DMS153 treated with DMSO at 0.1 percent for 48 hours (cell line): ENCODE data around the gene SGMS1.
"Not testable (repeated sequence)": the region's sequence is repeated elsewhere in the genome, so short reads cannot be mapped to it uniquely, and the experiment has no call there.

Source experiments
- DNase-seq: peaks from one replicate; lab custom pipeline; 2025; ENCODE audit not compliant: unreplicated experiment; lab: John Stamatoyannopoulos, UW

The SGMS1 gene

DNA sequence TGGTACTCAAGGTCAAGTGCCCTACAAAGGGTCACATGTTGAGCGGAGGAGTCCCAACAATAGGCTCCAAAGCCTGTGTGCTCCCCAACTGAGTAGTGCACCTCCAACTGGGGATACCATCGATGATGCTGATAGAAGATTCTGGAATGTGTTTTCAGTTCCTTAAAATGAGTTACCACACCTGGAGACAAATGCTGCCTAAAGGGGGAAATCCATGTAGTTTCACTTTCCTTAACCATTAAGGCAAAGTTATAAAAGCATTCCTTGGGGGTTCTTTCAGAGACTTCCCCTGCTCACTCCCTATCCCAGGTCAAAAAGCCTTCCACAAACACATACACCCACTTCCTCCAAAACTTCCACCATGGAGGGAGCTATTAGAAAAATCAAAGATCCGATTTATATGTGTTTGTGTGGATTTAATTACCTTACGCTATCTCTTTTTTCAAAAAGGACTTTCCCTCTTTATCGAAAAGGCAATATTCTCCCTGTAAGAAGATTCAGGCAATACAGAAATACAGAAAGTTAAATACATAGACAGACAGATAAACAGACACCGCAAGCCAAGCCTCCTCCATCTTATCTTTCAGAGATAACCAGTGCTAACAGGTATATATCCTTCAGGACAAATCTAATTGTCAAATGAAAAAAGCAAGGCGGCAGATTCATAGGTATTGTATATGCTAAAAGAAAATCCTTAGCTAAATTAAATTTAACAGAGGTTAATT, 236.6 kb downstream of the SGMS1 start:
- no peak for DNase-seq

DNA sequence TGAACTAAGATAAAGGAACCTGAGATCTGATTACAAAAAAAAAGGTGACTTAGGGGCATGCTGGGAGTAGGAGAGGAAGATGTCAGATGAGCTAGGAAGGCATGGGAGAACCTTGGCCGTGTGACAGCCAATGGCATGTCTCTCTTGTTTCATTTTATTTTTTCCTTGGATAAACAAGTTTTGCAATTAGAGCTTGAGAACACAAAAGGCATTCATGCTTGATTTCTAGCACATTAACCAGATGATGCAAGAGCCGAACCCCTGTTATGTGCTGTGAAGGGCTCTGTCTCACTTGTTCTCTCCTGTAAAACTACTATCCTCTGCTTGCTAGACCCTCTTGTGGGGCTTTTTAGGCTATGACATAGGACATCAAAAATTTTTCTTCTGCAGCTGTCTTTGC, 238.1 kb downstream of the SGMS1 start:
- no peak for DNase-seq

DNA sequence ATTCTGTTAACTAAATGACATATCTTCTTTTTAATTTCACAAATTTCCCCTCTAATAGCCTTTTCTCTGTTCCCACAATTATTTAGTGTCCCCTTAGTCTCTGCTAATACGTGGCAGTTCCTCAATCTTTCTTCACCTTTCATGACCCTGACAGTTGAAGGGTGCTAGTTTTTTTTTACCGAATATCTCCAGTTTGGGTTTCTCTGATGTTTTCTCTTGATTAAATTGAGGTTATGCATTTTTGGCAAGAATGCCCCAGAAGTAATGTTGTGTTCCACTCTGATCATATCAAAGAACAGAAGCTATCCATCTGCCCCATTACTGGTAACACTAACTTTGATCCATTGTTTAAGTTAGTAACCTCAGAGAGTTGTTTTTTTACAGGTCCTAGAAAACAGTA, 238.9 kb downstream of the SGMS1 start:
- no peak for DNase-seq

DNA sequence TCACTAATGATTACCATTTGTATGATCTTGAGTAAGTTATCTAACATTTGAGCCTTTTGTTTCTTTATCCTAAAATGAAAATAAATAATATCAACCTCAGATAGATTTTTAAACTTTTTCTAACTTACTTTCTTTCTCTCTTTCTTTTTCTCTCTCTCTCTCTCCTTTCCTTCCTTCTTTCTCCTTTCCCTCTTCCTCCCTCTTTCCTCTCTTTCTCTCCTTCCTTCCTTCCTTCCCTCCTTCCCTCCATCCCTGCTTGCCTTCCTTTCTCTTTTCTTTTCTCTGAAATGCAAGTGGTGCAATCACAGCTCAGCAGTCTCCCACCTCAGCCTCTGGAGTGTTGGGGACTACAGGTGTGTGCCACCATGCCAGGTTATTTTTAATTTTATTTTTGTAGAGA, 239.5 kb downstream of the SGMS1 start:
- no peak for DNase-seq

DNA sequence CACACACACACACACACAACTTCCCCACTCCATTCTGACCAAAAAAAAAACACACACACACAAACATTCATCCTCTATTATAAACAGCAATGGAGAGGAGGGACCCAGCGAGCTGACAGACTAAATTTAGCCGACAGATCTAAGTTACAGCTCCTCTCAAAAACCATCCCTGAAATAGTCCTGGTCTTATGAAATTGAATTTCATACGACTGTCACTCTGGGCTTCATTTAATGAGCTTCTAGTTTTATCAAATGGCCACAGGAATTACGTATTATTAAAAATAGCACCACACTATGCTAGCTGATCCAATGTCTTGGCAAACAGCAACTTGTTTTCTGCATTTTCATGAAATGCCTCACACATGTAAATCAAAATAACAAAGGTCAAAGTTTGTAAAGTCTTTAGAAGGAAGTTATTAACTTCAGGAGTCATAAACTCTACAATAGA, 241.2 kb downstream of the SGMS1 start:
- no peak for DNase-seq

DNA sequence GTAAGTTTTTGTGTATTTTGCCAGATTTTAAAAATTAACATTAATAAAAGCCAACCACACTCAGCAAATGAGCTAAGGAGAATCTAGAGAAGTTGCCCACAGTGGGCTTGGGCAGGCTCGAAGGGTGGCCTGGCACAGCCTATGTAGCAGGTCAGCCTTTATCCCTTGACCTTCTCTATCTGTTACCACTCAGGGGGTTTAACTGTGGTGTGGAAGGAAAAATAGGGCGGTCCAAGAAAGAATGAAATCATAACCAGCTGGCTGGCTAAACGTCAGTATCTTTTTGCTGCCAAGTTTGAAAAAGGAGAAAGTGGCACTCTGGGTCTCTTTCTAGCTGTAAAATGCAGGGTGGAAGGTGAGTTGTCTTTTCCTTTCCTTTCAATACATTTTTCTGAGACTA, 242.1 kb downstream of the SGMS1 start:
- no peak for DNase-seq

DNA sequence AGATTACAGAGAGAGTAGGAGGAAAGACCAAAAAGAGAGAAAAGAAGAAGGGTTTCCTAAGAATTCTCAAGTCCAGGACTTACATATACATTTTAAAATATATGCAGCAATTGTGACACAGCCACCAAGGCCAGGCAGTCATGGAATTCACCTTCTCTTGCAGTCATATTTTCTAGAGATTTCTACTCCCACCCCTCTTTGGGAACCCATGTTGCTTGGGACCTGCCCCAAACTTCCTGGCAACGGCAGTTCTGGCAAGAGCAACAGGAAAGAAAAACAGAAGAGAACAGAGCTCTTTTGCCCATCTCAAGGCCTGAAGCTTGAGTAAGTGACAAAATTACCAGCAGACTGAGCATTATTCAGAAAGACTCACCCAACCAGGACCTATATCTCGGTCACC, 244.1 kb downstream of the SGMS1 start:
- no peak for DNase-seq

DNA sequence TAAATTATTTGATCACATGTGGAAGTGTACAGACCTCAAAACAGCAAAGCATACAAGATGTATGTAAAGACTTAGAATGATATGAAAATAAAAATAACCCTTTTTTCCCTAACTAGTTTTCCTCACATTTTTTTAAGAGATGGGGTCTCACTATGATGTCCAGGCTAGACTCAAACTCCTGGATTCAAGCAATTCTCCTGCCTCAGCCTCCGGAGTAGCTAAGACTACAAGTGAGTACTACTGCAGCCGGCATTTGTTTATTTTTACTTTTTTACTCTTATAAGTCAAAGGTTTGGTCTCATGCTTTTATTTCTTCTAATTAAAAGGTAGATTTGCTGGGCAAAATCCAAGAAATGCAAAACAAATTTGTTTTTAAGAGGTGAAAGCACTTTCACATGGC, 248.0 kb downstream of the SGMS1 start:
- no peak for DNase-seq

DNA sequence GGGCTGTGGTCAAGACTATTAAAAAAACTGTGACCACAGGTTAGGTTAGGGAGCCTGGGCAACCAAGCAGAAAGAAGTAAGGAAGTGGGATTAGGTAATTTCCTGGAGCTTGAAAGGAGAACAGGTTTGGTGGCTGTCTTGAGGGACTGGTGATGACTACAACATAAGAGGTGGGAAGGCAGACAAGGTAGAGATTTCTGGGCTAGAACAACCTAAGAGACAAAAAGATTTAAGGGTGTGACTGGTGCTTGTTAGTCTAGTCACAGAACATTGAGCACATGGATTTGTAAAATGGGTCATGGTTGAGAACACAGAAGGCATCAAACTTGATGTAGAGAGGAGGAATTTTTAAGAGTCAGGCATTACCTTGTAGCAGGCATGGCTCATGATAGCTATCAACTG, 248.7 kb downstream of the SGMS1 start:
- no peak for DNase-seq

DNA sequence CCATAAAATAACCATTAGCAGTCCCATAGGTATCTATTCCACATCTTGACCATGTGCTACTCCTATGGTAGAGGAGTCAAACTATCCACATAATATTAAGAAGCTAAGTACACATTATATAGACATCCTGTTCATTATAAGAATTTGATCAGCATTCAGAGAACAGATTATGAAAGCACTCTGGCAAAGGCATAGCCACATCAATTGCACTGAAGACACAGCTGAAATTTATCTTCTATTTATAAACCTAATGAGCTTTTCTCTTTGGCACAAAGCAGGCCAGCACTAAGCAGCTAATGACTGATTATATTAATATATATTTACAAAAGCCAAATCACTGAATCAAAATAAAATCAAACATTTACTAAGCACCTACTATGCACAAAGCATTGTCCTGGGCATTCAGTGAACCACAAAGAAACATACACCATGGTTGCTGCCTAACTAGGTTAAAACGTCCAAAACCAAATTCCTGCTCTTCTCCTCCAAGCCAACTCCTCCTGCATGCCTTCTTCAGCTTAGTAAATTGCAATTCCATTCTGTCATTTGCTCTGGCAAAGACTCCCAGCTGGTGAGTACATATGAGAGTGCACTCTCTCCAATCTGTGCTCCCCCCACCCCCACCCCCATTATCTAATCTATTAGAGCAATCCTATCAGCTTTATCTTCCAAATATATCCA, 249.8 kb downstream of the SGMS1 start:
- DNase-seq, result no peak

DNA sequence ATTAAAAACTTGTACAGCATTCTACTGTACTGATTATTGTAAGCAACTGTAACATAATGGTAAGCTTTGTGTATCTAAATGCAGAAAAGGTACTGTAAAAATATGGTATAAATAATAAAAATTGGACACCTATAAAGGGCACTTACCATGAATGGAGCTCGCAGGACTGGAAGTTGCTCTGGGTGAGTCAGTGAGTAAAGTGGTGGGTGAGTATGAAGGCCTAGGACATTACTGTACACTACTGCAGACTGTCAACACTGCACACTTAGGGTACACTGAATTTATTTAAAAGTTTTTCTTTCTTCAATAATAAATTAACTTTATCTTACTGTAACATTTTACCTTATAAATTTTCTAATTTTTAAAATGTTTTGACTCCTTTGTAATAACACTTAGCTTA, 253.8 kb downstream of the SGMS1 start:
- no peak for DNase-seq

DNA sequence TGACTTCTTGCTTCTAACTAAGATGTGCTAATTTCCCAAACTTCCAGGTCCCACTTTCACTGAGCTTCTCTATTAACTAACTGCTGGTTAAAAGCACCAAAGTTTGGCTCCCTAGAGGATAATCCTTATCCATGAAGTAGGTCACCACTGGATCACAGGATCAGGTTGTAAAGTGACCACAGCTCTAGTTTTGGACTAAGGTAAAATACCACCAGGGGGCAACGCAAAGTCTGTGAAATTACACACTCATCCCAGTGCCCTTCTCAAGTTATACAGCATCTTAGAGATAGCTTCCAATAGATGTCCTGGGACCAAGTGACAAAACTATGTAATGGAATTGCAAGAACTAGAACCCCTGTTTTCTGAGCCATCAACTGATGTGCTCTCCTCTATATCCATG, 256.0 kb downstream of the SGMS1 start:
- no peak for DNase-seq

DNA sequence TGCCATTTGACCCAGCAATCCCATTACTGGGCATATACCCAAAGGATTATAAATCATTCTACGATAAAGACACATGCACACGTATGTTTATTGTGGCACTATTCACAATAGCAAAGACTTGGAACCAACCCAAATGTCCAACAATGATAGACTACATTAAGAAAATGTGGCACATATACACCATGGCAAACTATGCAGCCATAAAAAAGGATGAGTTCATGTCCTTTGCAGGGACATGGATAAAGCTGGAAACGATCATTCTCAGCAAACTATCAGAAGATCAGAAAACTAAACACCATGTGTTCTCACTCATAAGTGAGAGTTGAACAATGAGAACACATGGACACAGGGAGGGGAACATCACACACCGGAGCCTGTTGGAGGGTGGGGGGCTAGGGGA, 257.3 kb downstream of the SGMS1 start:
- DNase-seq, result not testable (repeated sequence)

DNA sequence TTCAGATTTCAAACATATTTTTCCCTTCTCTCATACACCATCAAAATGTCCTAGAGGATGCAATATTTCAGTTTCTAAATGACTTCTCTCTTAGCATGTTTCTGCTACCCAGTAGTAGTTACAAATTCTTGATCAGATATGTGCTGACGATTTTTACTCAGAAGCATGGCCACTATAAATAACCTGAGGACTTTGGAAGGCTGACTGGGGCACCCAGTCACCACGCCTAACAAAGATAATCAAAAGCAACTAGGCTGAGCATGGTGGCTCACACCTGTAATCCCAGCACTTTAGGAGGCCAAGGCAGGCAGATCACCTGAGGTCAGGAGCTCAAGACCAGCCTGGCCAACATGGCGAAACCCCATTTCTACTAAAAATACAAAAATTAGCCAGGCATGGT, 259.0 kb downstream of the SGMS1 start:
- not testable (repeated sequence) for DNase-seq

DNA sequence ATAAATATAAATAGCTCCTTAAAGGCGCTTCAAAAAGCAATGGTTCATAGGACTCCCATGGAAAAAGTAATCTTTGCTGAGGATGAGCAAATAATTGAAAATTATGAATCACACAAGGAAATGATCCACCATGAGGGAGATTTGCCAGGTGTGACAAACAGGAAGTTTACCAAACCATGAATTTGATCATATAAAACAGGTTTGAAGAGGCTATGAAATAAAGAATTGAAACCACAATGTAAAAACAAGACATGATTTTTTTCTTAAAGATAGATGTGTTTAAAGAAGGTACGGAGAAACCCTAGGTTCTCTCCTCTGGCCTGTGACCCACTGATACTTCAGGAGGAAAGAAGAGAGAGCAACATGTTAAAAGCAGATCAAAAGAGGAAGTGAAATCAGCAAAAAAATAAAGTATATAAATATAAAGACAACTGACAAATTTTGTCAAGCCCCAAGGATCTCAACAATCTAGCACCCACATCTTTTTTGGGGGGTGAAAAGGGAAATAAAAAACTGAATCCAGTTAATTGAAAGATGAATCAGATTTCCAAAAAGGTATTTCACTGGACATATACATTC, 261.1 kb downstream of the SGMS1 start:
- DNase-seq, result no peak

DNA sequence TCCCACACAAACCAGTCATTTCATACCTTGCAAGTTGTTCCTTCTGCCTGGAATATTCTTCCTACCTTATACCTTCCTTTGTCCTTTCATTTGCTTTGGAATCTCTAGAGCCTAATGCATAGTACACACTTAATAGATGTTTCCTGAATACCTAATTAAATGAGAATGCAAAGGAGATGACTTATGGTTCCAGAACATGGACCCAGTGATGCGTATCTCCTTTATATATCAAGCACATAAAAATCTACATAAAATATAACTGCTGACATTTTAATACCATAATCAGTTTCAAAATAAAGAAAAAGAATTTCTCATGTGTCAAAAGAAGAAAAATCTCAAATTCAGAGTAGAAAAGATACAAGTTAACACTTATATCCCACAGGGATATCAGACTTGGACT, 261.8 kb downstream of the SGMS1 start:
- no peak for DNase-seq

DNA sequence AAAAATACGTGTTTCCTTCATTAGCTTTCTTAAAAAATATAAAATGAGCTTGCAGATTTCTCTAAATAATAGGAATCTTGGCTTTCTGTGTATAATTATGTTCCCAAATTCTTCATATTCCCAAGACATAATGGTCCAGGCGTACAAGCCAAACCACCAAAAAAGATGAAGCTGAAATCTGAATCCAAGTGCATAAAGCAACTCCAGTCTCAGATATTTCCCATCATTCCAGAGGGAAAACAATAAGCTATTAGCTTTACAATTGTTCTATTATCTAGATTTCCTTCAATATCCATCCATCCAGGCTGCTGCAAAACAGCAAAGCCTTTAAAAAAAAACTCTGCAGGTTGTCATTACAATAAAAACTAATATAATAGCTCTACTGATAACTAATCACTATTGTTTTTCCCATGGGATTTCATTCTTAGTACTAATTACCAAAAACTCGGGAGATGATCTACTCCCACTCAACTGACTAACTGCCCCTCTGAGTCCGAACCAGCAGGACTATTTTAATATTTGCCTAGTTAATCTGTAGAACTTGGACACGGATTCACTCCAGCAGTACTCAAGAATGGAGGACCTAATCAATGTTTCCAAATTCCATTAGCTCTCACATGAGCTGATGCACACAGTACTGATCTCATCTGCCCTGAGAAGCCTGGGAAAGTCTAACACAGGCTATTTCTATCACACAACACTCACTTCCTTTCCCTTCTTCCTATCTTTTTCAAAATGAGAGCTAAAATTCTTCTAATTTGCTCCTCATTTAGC, 263.5 kb downstream of the SGMS1 start:
- DNase-seq, result no peak

DNA sequence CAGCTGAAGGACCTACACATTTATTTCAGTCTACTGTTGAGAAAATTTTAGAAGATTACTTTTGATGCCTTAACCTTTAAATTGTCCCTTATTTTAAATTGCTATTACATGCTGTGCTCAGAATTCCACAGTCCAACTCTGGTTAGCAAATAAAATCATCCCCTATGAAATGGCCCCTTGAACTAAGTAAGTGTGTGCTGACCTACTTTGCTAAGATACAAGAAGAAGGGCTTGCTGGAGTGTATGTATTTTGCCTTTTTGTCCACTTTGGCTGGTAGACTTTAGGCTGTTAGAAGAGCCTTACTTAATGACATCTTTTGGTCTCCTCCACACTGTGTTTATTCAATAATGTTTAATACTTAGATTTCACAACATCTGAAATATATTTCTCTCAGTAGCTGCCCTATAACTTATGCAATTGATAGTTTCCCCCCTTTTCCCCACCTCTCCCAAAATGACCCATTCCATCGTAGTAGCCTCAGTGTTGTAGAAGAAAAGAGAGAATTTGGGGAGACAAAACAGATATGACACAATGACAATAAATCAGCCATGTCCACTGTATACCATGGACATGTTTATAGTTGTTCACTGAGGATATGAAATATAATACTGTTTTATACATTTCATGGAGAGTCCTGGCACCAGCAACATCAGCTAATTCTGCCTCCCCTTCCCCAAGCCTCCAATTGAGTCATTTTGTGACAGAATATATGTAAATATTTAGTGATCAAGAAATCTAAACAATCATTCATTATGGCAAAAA, 264.6 kb downstream of the SGMS1 start:
- no peak for DNase-seq

DNA sequence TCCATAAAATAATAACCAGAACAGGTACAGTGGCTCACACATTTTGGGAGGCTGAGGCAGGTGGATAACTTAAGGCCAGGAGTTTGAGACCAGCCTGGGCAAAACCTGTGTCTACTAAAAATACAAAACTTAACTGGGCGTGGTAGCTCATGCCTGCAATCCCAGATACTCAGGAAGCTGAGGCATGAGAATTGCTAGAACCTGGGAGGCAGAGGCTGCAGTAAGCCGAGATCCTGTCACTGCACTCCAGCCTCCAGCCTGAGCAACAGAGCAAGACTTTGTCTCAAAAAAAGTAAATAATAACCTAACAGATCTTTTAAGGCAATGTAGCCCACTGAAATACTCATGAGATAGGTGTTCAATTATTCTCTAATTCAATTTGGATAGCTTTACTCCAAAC, 265.3 kb downstream of the SGMS1 start:
- no peak for DNase-seq

DNA sequence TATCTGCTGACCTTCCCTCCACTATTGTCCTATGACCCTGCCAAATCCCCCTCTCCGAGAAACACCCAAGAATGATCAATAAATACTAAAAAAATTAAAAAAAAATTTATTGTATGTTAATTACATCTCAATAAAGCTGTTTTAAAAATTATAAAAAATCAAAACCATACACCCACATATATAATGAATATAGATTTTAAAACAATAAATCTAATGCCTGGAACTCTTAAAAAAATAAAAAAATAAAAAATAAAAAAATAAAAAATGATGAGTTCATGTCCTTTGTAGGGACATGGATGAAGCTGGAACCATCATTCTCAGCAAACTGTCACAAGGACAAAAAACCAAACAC, 267.3 kb downstream of the SGMS1 start:
- not testable (repeated sequence) for DNase-seq
